OCI-LY7 (cell line): Measurements from ENCODE around the gene PHPT1.

Source experiments
- CTCF ChIP-seq: fragments of 200-600 bp; sonication (generic); conservative IDR thresholded peaks from 2 replicates; pipeline ENCODE4 v1.5.1; 2014; ENCODE audit warnings: mild to moderate bottlenecking, antibody characterized with exemption, low read length, moderate library complexity, mixed read lengths
- EZH2phosphoT487 ChIP-seq: fragments of 200-600 bp; sonication (generic); IDR thresholded peaks from 2 replicates; pipeline ENCODE4 v1.6.1; 2018; ENCODE audit warnings: low read depth, borderline replicate concordance, mild to moderate bottlenecking, mixed run types, antibody characterized with exemption, low read length, moderate library complexity, mixed read lengths

GRCh38 chr9:136896027-136896426, 46.8 kb downstream of the PHPT1 start:
- TF ChIP-seq CTCF, result no peak
- TF ChIP-seq EZH2phosphoT487, result no peak
